SK-N-SH (cell line): ENCODE results near the gene TXNDC16. TPM values are rescaled to one million over a fixed set of nuclear protein-coding genes. Genes with fewer than 3 reads are reported as not detected.
A peak's percentile ranks its signal among the peaks of the same experiment; 100 is the strongest.

Source experiments
- CTCF ChIA-PET: fragments of 300-600, 350-600 bp; formaldehyde crosslinking; extraction: SDS; loops from one replicate; lab custom pipeline; 2021; lab: Yijun Ruan, JAX
- POLR2A ChIA-PET: fragments of 350-600 bp; sonication (Branson Sonifier 250); formaldehyde crosslinking; extraction: SDS; loops from one replicate; lab custom pipeline; 2020; ENCODE audit warnings: antibody characterized with exemption, inconsistent platforms; lab: Yijun Ruan, JAX
- DNase-seq: peaks from one replicate; pipeline ENCODE4 v3.0.0; 2012
- H2AFZ ChIP-seq: fragments of 200-600 bp; sonication (generic); 2 replicates; pipeline ENCODE4 v1.8.1; 2016; ENCODE audit warnings: antibody characterized with exemption, mild to moderate bottlenecking, low read depth
- H3F3A ChIP-seq: fragments of 200-600 bp; sonication (generic); replicated peaks from 2 replicates; pipeline ENCODE3; 2016; ENCODE audit warnings: antibody characterized with exemption, mild to moderate bottlenecking; ENCODE audit not compliant: insufficient read depth
- H3K27ac ChIP-seq, 2 experiments: fragments of 200-500 bp in 1 of 2; fragments of 200-600 bp in 1 of 2; sonication (Bioruptor generic) in 1 of 2; sonication (generic), shearing (Covaris generic) in 1 of 2; 2 replicates each; pipeline versions ENCODE4 v1.5.1 to v1.6.1; 2014 to 2016; ENCODE audit warnings: low read depth in 2 of 2, inconsistent platforms in 1 of 2, low read length in 1 of 2, mild to moderate bottlenecking in 1 of 2, mixed read lengths in 1 of 2
- H3K27me3 ChIP-seq: fragments of 200-600 bp; sonication (generic), shearing (Covaris generic); 2 replicates; pipeline ENCODE4 v1.6.1; 2016; ENCODE audit warnings: mixed run types; ENCODE audit not compliant: insufficient read depth
- H3K36me3 ChIP-seq, 2 experiments: fragments of 200-500 bp in 1 of 2; fragments of 200-600 bp in 1 of 2; sonication (Bioruptor generic) in 1 of 2; sonication (generic) in 1 of 2; replicated peaks in 1 of 2; 2 replicates each; pipeline versions ENCODE3 to v1.5.1; 2014 to 2016; ENCODE audit warnings: low read length in 1 of 2, mild to moderate bottlenecking in 1 of 2; ENCODE audit not compliant: insufficient read depth in 2 of 2, control insufficient read depth in 1 of 2
- H3K4me1 ChIP-seq, 2 experiments: fragments of 200-500 bp in 1 of 2; fragments of 200-600 bp in 1 of 2; sonication (Bioruptor generic) in 1 of 2; sonication (generic), shearing (Covaris generic) in 1 of 2; 2 replicates each; pipeline versions ENCODE4 v1.5.1 to v1.6.1; 2014 to 2016; ENCODE audit warnings: low read depth in 1 of 2, low read length in 1 of 2, mixed run types in 1 of 2; ENCODE audit not compliant: insufficient read depth in 2 of 2, control insufficient read depth in 1 of 2
- H3K4me2 ChIP-seq: fragments of 200-600 bp; sonication (generic), shearing (Covaris generic); 2 replicates; pipeline ENCODE4 v1.6.1; 2017; ENCODE audit warnings: mixed run types
- H3K4me3 ChIP-seq, 2 experiments: fragments of 200-500 bp in 1 of 2; fragments of 200-600 bp in 1 of 2; sonication (Bioruptor generic) in 1 of 2; sonication (generic), shearing (Covaris generic) in 1 of 2; 2 replicates each; pipeline versions ENCODE4 v1.5.1 to v1.8.1; 2014 to 2016; ENCODE audit warnings: low read depth in 2 of 2, inconsistent platforms in 1 of 2, low read length in 1 of 2, mild to moderate bottlenecking in 1 of 2, mixed read lengths in 1 of 2, moderate library complexity in 1 of 2
- H3K79me2 ChIP-seq: fragments of 200-600 bp; sonication (generic); 2 replicates; pipeline ENCODE4 v1.8.1; 2017; ENCODE audit warnings: mild to moderate bottlenecking; ENCODE audit not compliant: insufficient read depth
- H3K9ac ChIP-seq: fragments of 200-600 bp; sonication (generic); 2 replicates; pipeline ENCODE4 v1.6.1; 2017; ENCODE audit warnings: mixed run types
- H3K9me2 ChIP-seq: fragments of 200-600 bp; sonication (generic); 2 replicates; pipeline ENCODE4 v1.6.1; 2017; ENCODE audit warnings: mixed run types
- H3K9me3 ChIP-seq: fragments of 200-600 bp; sonication (generic); 2 replicates; pipeline ENCODE4 v1.6.1; 2017; ENCODE audit warnings: mixed run types, mild to moderate bottlenecking, moderate library complexity
- H4K20me1 ChIP-seq: fragments of 200-600 bp; sonication (generic); 2 replicates; pipeline ENCODE4 v1.6.1; 2017; ENCODE audit warnings: mild to moderate bottlenecking, mixed run types; ENCODE audit not compliant: insufficient read depth
- CHD2 ChIP-seq: fragments of 150-350 bp; IDR thresholded peaks from 2 replicates; pipeline ENCODE4 v1.6.1; 2018; ENCODE audit warnings: low read length; ENCODE audit not compliant: partially characterized antibody
- ELF1 ChIP-seq: IDR thresholded peaks from 2 replicates; pipeline ENCODE4 v1.4.0; 2012
- FOXM1 ChIP-seq: IDR thresholded peaks from 2 replicates; pipeline ENCODE4 v1.4.0; 2012; ENCODE audit warnings: low read depth, mild to moderate bottlenecking
- GABPA ChIP-seq: IDR thresholded peaks from 2 replicates; pipeline ENCODE4 v1.4.0; 2012; ENCODE audit warnings: low read depth, mild to moderate bottlenecking
- GATA2 ChIP-seq: sonication (generic); formaldehyde crosslinking; IDR thresholded peaks from 2 replicates; pipeline ENCODE4 v1.5.0; 2020; ENCODE audit warnings: mild to moderate bottlenecking, missing genetic modification reagents
- MEF2A ChIP-seq: IDR thresholded peaks from 2 replicates; pipeline ENCODE4 v1.4.0; 2012; ENCODE audit warnings: low read depth, borderline replicate concordance
- NFIC ChIP-seq: IDR thresholded peaks from 2 replicates; pipeline ENCODE4 v1.4.0; 2012; ENCODE audit warnings: borderline replicate concordance
- RAD21 ChIP-seq: IDR thresholded peaks from 2 replicates; pipeline ENCODE4 v1.6.1; 2012; ENCODE audit warnings: mild to moderate bottlenecking, low read length
- RCOR1 ChIP-seq: fragments of 150-350 bp; IDR thresholded peaks from 2 replicates; pipeline ENCODE4 v1.6.1; 2017; ENCODE audit warnings: antibody characterized with exemption, low read length
- RXRA ChIP-seq: IDR thresholded peaks from 2 replicates; pipeline ENCODE4 v1.4.0; 2012; ENCODE audit warnings: low read depth, mild to moderate bottlenecking, borderline replicate concordance
- SIN3A ChIP-seq: IDR thresholded peaks from 2 replicates; pipeline ENCODE4 v1.6.1; 2012; ENCODE audit warnings: low read depth, mild to moderate bottlenecking, low read length, moderate library complexity, borderline replicate concordance
- TAF1 ChIP-seq: IDR thresholded peaks from 2 replicates; pipeline ENCODE4 v1.6.1; 2012; ENCODE audit warnings: low read depth, mild to moderate bottlenecking, low read length, moderate library complexity, borderline replicate concordance
- TCF12 ChIP-seq: IDR thresholded peaks from 2 replicates; pipeline ENCODE4 v1.4.0; 2012
- WGBS: methylation state at CpG from one replicate; pipeline ENCODE4 v1.1.6; 2017; ENCODE audit warnings: low lambda C conversion rate; 5-methylcytosine and 5-hydroxymethylcytosine counted together
- polyA plus RNA-seq, 3 experiments: library from polyadenylated mRNA; depleted of rRNA; stranded (reverse); fragments of >200 nt; gene quantifications; 2 replicates each; pipeline ENCODE4 v1.2.3, GENCODE V29; 2012
- TF ChIP-seq, protein P1 (sequence below): IDR thresholded peaks from 2 replicates; pipeline ENCODE4 v1.4.0; 2012; ENCODE audit warnings: low read depth, borderline replicate concordance

Gene TXNDC16
- polyA plus RNA-seq, 1 of the 3 experiments (the other 2 are of a cell fraction) = 0.95 TPM

GRCh38 chr14:52494444-52494843 lies 57.9 kb downstream of the TXNDC16 start:
- no peaks in the 10 kb centered on the region for H3K4me1 ChIP-seq
- POLR2A ChIA-PET = no interaction called here
- H3K4me2 ChIP-seq = no peak overlapping the region
- no peak overlapping the region for H3K9ac ChIP-seq
- no peaks in the 10 kb centered on the region for H3K9me2 ChIP-seq
- H3K27ac ChIP-seq = no peak overlapping the region
- TF ChIP-seq TAF1 (no peak), GABPA (no peak), CHD2 (no peak), RAD21 (no peak), NFIC (0 out of 2 replicates have a peak, but pooled peaks have one; percentile 9)
- H3K4me3 ChIP-seq = no peak overlapping the region
- DNase-seq = no peak
- no peaks in the 10 kb centered on the region for H3K27me3 ChIP-seq
- CTCF ChIA-PET = no interaction called here
- H3F3A ChIP-seq = no peaks in the 10 kb centered on the region
- peaks cover 11% of the 10 kb centered on the region for H3K9me3 ChIP-seq
- no peak overlapping the region for H2AFZ ChIP-seq
- no peaks in the 10 kb centered on the region for H3K79me2 ChIP-seq
- H3K36me3 ChIP-seq = peaks cover 2 to 6% of the 10 kb centered on the region in 2 experiments
- no peaks in the 10 kb centered on the region for H4K20me1 ChIP-seq
- 73% methylated on average over 1 of the region's 1 CpG for WGBS

DNA sequence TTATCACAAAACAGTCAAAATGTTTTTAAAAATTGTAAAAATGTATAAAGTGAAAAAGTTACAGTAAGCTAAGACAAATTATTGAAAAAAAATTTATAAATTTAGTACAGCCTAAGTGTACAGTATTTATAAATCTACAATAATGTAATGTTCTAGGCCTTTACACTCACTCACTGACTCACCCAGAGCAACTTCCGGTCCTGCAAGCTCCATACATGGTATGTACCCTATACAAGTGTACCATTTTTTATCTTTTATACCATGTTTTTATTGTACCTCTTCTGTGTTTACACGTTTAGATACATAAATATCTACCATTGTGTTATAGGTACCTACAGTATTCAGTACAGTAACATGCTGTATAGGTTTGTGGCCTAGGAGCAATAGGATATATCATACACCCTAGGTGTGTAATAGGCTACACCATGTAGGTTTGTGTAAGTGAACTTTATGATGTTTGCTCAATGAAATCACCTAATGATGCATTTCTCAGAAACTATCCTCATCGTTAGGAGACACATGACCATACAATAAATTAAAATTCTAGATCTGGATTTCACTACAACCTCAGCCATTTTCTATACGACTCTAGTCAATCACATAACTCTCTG lies 66.8 kb downstream of the TXNDC16 start:
- TF ChIP-seq MEF2A (no peak), ELF1 (no peak), NFIC (no peak), SIN3A (no peak), RCOR1 (no peak), FOXM1 (no peak), GATA2 (no peak), TCF12 (no peak), RXRA (no peak)
- TF ChIP-seq, protein P1, sequence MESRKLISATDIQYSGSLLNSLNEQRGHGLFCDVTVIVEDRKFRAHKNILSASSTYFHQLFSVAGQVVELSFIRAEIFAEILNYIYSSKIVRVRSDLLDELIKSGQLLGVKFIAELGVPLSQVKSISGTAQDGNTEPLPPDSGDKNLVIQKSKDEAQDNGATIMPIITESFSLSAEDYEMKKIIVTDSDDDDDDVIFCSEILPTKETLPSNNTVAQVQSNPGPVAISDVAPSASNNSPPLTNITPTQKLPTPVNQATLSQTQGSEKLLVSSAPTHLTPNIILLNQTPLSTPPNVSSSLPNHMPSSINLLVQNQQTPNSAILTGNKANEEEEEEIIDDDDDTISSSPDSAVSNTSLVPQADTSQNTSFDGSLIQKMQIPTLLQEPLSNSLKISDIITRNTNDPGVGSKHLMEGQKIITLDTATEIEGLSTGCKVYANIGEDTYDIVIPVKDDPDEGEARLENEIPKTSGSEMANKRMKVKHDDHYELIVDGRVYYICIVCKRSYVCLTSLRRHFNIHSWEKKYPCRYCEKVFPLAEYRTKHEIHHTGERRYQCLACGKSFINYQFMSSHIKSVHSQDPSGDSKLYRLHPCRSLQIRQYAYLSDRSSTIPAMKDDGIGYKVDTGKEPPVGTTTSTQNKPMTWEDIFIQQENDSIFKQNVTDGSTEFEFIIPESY = no peak
- Histone ChIP-seq H3K27ac (no peak overlapping the region), H2AFZ (no peak overlapping the region), H3K9me3 (no peaks in the 10 kb centered on the region), H3K4me2 (no peak overlapping the region), H3F3A (no peaks in the 10 kb centered on the region), H3K9me2 (no peaks in the 10 kb centered on the region), H3K4me1 (no peaks in the 10 kb centered on the region), H3K27me3 (no peaks in the 10 kb centered on the region), H3K9ac (no peak overlapping the region), H3K4me3 (no peak overlapping the region), H4K20me1 (no peaks in the 10 kb centered on the region), H3K79me2 (no peaks in the 10 kb centered on the region), H3K36me3 (no peaks in the 10 kb centered on the region)
- DNase-seq = no peak
- 72% methylated on average over 4 of the region's 4 CpGs for WGBS
- ChIA-PET CTCF (interaction anchor here (0.6 kb wide), 1 partner anchor 594 kb away, joined by 3 read pairs; no protein-coding TSS in a partner anchor), POLR2A (no interaction called here)
